GM19452 (cell line): ENCODE data around the gene TP53BP1.
A peak's percentile ranks its signal among the peaks of the same experiment; 100 is the strongest.
"Not testable (repeated sequence)": the region's sequence is repeated elsewhere in the genome, so short reads cannot be mapped to it uniquely, and the experiment has no call there.

Experiments used
- ATAC-seq: cut with Tn5 transposase; IDR thresholded peaks from one replicate; pipeline ENCODE4 v1.9.1; 2021; ENCODE audit not compliant: unreplicated experiment

Gene TP53BP1

DNA sequence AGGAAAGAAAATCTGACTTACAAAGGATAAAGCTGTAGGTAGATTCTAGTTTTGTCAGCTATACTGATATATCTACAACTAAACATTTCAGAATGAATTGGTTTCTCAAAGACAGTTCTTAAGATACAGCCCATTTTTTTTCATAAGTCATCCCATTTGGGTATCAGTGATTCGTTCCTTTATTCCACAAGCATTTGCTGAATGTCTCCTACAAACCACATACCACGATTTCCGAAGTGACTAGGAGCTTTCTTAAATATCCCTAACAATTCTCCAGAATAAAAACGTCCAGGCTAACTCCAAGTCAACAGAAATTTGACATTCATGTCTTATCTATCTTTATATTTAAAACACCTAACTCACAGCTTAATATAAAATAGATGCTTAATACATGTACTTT is 59.8 kb downstream of the TP53BP1 start:
- ATAC-seq = no peak

DNA sequence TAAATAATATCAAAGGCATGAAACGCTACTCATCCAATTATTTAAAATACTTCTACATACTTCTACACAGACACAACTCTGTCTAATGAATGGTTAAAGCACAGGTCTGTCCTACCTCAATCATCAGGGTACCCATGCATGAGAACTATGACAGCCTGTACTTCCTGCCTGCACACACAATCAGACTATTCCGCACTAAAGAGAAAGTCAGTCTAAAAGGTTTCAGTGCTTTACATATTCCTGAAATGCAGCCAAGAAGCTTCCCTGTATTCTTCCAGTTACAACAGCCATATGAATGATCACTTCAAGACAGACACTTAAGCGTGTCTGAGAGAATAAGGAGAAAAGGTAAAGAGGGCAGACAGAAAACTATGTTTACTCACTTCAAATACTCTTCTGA is 63.3 kb downstream of the TP53BP1 start:
- no peak for ATAC-seq

GRCh38 chr15:43423793-43424192 is 69.2 kb downstream of the TP53BP1 start:
- no peak for ATAC-seq

- no peak for ATAC-seq
Observed at GRCh38 chr15:43420876-43421275, 72.1 kb downstream of the TP53BP1 start.

- no peak for ATAC-seq
Observed at GRCh38 chr15:43420435-43420834, 72.5 kb downstream of the TP53BP1 start.

DNA sequence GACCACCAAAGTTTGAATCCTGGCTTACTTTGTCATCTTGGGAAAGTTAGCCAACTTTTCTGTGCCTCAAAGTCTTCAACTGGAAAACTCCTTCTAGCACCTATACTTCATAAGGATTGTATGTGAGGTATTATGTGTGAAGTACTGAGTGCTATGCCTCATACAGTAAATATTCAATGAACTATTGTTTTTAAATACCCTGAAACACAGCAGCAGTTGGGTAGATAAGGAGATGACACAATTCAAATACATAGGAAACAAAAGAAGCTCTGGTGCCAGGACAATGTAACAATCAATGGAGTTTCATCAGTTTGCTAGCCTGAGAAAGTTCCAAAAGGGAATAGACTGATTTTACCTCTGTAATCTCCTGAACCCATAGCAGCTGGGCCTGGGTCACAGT is 78.8 kb downstream of the TP53BP1 start:
- no peak for ATAC-seq

GRCh38 chr15:43412096-43412495 is 80.9 kb downstream of the TP53BP1 start:
- no peak for ATAC-seq

DNA sequence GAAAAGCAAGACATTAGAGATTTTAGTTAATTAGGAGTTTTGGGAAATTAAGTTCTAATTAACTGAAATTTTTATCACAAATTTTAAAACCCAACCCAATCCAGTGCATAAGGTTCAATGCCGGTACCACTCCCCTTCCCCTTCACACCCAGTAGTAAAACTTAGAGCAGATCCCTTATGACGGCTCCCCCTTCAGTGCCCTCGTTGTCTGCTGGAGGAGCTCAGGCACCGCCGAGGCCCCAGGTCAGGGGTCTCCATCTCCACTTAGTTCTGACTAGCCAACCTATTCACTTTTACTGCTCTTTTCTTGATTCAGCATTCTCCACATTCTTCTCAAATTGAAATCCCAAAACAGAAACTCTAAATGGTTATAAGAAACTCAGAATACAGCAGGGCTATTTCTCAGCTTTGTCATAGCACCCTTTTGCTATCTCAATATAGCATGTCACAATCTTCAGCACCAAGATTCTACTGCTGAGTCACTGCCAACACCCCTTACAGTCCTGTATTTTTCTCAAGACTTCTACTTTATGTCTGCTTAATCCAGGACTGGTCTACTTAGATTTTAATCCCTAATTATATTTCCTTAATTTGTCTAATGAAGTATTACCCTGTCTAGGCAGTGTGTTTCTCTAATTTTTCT is 82.3 kb downstream of the TP53BP1 start:
- no peak for ATAC-seq

DNA sequence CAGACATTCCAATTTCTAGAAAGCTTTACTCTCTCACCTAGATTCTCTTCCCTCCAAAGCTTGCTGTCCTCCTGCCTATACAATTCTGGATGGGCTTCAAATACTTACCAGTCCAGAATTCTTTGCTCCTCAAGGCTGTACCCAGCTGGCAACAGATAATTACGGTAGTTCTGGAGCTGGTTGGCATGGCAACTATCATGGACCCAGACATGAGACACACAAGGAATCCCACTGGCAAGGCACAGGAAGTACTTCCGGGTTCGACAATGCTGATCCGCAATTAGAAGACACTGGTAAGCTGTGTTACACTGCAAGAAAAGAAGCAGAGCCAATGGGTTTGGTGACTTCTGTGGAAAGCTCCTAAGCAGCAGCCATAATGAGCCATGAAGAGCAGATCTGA is 84.2 kb downstream of the TP53BP1 start:
- ATAC-seq = no peak

DNA sequence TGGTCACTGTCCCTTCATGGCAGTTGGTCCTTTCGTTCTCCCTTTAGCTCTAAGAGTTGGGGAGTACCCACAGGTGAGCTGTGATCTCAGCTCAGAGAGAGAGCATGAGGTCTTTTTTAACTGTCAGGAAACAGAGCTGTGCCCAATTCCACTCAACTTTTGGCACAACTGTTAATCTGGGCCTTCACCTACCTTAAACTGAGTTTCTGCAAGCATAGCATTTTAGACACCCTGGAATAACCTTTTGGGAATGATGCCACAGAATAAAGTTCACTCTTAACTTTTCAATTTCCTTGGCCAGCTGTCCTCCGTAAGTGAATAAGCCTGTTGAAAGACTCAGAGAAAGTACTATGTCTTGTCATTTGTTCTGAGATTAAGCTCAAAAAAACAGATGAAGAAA is 86.1 kb downstream of the TP53BP1 start:
- no peak for ATAC-seq

GRCh38 chr15:43406189-43406588 is 86.8 kb downstream of the TP53BP1 start:
- no peak for ATAC-seq

DNA sequence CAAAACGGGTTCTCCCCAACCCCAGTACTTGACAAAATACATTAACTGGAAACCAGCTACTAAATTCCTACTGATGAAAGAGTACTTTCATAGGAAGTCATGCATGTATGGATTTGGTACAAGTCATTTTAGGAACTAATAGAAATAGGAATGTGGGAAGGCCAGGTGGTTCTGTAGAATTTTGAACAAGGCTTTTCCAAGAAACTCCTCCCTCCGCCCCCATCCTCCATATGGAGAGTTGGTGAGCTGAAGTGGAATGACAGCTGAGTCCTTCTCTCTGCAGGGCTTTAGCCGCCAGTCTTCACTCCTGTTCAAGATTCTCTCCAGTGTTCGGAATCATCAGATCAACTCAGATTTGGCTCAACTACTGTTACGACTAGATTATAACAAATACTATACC is 88.8 kb downstream of the TP53BP1 start:
- ATAC-seq = no peak

DNA sequence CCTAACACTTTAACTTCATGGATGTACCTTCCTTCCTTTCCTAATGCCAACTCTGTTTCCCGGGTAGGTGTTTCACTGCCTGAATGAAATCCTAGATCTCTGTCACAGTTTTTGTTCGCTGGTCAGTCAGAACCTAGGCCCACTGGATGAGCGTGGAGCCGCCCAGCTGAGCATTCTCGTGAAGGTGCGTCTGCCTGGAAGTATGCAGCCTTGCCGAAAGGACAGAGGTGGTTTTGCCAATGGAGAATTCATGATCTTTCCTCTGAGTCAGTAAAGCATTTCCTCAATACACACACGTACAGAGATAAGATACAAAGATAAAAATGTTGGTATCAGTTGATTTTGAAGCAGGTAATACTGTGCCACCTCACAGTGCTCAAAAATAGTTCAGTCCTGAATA is 89.3 kb downstream of the TP53BP1 start:
- ATAC-seq = no peak

DNA sequence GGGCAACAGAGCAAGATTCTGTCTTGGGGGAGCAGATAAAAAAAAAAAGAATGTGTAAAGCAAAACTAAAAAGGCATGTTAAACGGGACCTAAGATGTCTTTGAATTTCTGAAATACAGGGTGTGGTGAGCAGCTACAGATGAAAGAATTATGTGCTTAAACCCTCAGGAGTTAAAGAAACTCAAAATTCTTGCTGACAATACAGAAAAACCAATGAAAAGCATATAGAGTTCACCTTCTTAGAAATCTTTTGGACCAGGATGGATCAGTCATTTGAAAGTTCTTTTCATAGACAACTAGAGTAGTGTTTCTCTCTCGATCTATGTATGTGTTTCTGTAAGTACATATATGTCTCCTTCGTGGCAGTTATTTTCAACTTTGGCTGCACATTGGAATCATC is 90.7 kb downstream of the TP53BP1 start:
- no peak for ATAC-seq

- not testable (repeated sequence) for ATAC-seq
Observed at GRCh38 chr15:43393592-43393991, 99.4 kb downstream of the TP53BP1 start.

DNA sequence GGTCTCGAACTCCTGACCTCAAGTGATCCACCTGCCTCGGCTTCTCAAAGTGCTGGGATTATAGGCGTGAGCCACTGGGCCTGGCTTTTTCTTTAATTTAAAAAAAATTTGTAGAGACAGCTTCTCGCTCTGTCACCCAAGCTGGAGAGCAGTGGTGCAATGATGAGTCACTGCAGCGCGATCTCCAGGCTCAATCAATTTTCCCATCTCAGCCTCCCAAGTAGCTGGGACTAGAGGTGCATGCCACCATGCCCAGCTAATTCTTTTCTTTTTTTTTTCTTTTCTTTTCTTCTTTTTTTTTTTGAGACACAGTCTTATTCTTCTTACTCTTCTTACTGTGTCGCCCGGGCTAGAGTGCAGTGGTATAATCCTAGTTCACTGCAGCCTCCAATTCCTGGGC is 102.2 kb downstream of the TP53BP1 start:
- ATAC-seq = no peak

DNA sequence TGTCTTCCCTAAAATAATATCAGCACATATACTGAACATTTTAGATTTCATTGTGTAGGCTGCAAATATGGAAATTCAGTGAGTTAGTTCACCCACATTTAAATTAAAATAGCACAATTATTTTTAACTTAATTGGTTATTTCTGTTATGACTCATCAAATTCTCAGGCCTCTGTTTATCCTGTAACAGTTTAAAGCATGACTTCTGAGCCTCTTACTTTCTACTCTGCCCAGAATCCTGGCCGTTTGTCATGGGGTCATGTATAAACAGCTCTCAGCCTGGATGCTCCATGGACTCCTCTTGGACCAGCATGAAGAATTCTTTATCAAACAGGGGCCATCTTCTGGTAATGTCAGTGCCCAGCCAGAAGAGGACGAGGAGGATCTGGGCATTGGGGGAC is 109.9 kb downstream of the TP53BP1 start:
- no peak for ATAC-seq

GRCh38 chr15:43382310-43382709 is 110.6 kb downstream of the TP53BP1 start:
- ATAC-seq = no peak

- no peak for ATAC-seq
Observed at GRCh38 chr15:43378601-43379000, 114.4 kb downstream of the TP53BP1 start.

GRCh38 chr15:43376017-43376705 is 116.8 kb downstream of the TP53BP1 start:
- no peak for ATAC-seq

- ATAC-seq = peak; percentile 68
Observed at GRCh38 chr15:43370975-43371974, 121.7 kb downstream of the TP53BP1 start, which contains the start of the genes TUBGCP4 and ZSCAN29. TSS of gene TUBGCP4 (plus strand) at chr15:43371101. CDS start at chr15:43371355, 254 bp downstream. TSS of gene ZSCAN29 (minus strand) at chr15:43371043. CDS start at chr15:43369913, 1,130 bp downstream.
